GM23338 (cell line): ENCODE measurements around the gene HOATZ. TPM values are rescaled to one million over a fixed set of nuclear protein-coding genes. Genes with fewer than 3 reads are reported as not detected.

Experiments used
- ATAC-seq: fragments of 200-7000 bp; cut with Tn5 transposase; 3 replicates; pipeline ENCODE4 v1.9.1; 2020
- DNase-seq: peaks from one replicate; pipeline ENCODE4 v3.0.0-alpha.2; 2015; ENCODE audit warnings: low spot score
- H2AFZ ChIP-seq: fragments of 200-600 bp; sonication (generic); 2 replicates; pipeline ENCODE4 v1.8.0; 2016; ENCODE audit warnings: antibody characterized with exemption, mild to moderate bottlenecking, moderate library complexity
- H3F3A ChIP-seq: fragments of 200-600 bp; sonication (generic); replicated peaks from 2 replicates; pipeline ENCODE4 v1.8.0; 2017; ENCODE audit warnings: antibody characterized with exemption, mixed run types, low read depth
- H3K27ac ChIP-seq: fragments of 200-600 bp; sonication (generic); 2 replicates; pipeline ENCODE4 v1.6.1; 2016; ENCODE audit warnings: low read depth
- H3K27me3 ChIP-seq: fragments of 200-600 bp; sonication (generic); 2 replicates; pipeline ENCODE4 v1.8.0; 2016; ENCODE audit warnings: mild to moderate bottlenecking, mixed run types, moderate library complexity; ENCODE audit not compliant: insufficient read depth
- H3K36me3 ChIP-seq: fragments of 200-600 bp; sonication (generic); 2 replicates; pipeline ENCODE4 v1.8.0; 2016; ENCODE audit warnings: mild to moderate bottlenecking; ENCODE audit not compliant: insufficient read depth
- H3K4me1 ChIP-seq: fragments of 200-600 bp; sonication (generic); 2 replicates; pipeline ENCODE4 v1.8.0; 2016; ENCODE audit warnings: mild to moderate bottlenecking, moderate library complexity; ENCODE audit not compliant: insufficient read depth
- H3K4me2 ChIP-seq: fragments of 200-600 bp; sonication (generic); 2 replicates; pipeline ENCODE4 v1.7.1; 2017; ENCODE audit warnings: mixed run types
- H3K4me3 ChIP-seq: fragments of 200-600 bp; sonication (generic); 2 replicates; pipeline ENCODE4 v1.6.1; 2016; ENCODE audit warnings: mixed run types
- H3K79me2 ChIP-seq: fragments of 200-600 bp; sonication (generic); replicated peaks from 2 replicates; pipeline ENCODE4 v1.8.0; 2017; ENCODE audit warnings: mild to moderate bottlenecking; ENCODE audit not compliant: insufficient read depth
- H3K9me2 ChIP-seq: fragments of 200-600 bp; sonication (generic); 2 replicates; pipeline ENCODE4 v1.8.0; 2017; ENCODE audit not compliant: insufficient read depth
- H4K20me1 ChIP-seq: fragments of 200-600 bp; sonication (generic); replicated peaks from 2 replicates; pipeline ENCODE4 v1.8.0; 2017; ENCODE audit warnings: mild to moderate bottlenecking; ENCODE audit not compliant: insufficient read depth
- H3K27ac Mint-ChIP-seq: 2 replicates; pipeline ENCODE4 v1.8.0; 2020; ENCODE audit warnings: inconsistent platforms, mild to moderate bottlenecking, moderate library complexity, mixed read lengths
- H3K27me3 Mint-ChIP-seq: 3 replicates; pipeline ENCODE4 v1.8.0; 2022; ENCODE audit warnings: low read depth, mild to moderate bottlenecking, moderate library complexity, mixed read lengths, inconsistent platforms; ENCODE audit not compliant: insufficient read depth, poor library complexity
- H3K36me3 Mint-ChIP-seq: 3 replicates; pipeline ENCODE4 v1.8.0; 2021; ENCODE audit warnings: low read depth, mild to moderate bottlenecking, inconsistent platforms, moderate library complexity, mixed read lengths
- H3K4me1 Mint-ChIP-seq: 3 replicates; pipeline ENCODE4 v1.8.0; 2020; ENCODE audit warnings: mild to moderate bottlenecking, inconsistent platforms, mixed read lengths
- H3K4me3 Mint-ChIP-seq: 3 replicates; pipeline ENCODE4 v1.8.0; 2021; ENCODE audit warnings: moderate library complexity, mild to moderate bottlenecking, inconsistent platforms, mixed read lengths
- H3K9me3 Mint-ChIP-seq: 3 replicates; pipeline ENCODE4 v1.8.0; 2020; ENCODE audit warnings: moderate library complexity, mild to moderate bottlenecking, inconsistent platforms, mixed read lengths
- CREB1 ChIP-seq: fragments of 250-450 bp; sonication (Bioruptor Pico); IDR thresholded peaks from 2 replicates; pipeline ENCODE4 v1.5.0; 2020; ENCODE audit warnings: low read depth, mild to moderate bottlenecking, moderate library complexity
- CTCF ChIP-seq, 2 experiments: fragments of 200-600 bp in 1 of 2; sonication (generic) in 1 of 2; conservative IDR thresholded peaks; 2 replicates each; pipeline versions ENCODE4 v1.5.1 to v1.6.1; 2016 to 2017; ENCODE audit warnings: antibody characterized with exemption in 2 of 2, low read depth in 2 of 2, mild to moderate bottlenecking in 2 of 2, moderate library complexity in 1 of 2
- ETS1 ChIP-seq: IDR thresholded peaks from 2 replicates; pipeline ENCODE4 v1.6.1; 2016; ENCODE audit warnings: antibody characterized with exemption
- EZH2 ChIP-seq: fragments of 200-600 bp; sonication (generic); IDR thresholded peaks from one replicate; pipeline ENCODE4 v1.8.0; 2017; ENCODE audit warnings: antibody characterized with exemption, mild to moderate bottlenecking, low read depth; ENCODE audit not compliant: unreplicated experiment
- JUNB ChIP-seq: IDR thresholded peaks from one replicate; pipeline ENCODE4 v1.6.1; 2016; ENCODE audit warnings: antibody characterized with exemption; ENCODE audit not compliant: unreplicated experiment
- NANOG ChIP-seq: IDR thresholded peaks from 2 replicates; pipeline ENCODE4 v1.6.1; 2016; ENCODE audit warnings: antibody characterized with exemption, borderline replicate concordance
- POLR2AphosphoS5 ChIP-seq: IDR thresholded peaks from 2 replicates; pipeline ENCODE4 v1.6.1; 2016; ENCODE audit warnings: antibody characterized with exemption, low read depth
- REST ChIP-seq: IDR thresholded peaks from one replicate; pipeline ENCODE4 v1.6.1; 2018; ENCODE audit warnings: antibody characterized with exemption; ENCODE audit not compliant: unreplicated experiment
- STAT1 ChIP-seq: IDR thresholded peaks from one replicate; pipeline ENCODE4 v1.6.1; 2016; ENCODE audit warnings: antibody characterized with exemption; ENCODE audit not compliant: unreplicated experiment
- ZNF114 ChIP-seq: fragments of 250-450 bp; sonication (Bioruptor Pico); IDR thresholded peaks from 2 replicates; pipeline ENCODE4 v1.5.0; 2020; ENCODE audit warnings: mild to moderate bottlenecking, moderate library complexity
- ZNF331 ChIP-seq: fragments of 250-450 bp; sonication (Bioruptor Pico); IDR thresholded peaks from 2 replicates; pipeline ENCODE4 v1.5.0; 2020; ENCODE audit warnings: low read depth, mild to moderate bottlenecking, moderate library complexity
- polyA plus RNA-seq: library from polyadenylated mRNA; unstranded; fragments of >200 nt; fragmentation: Nextera tagmentation; extraction: Ambion mirVana; gene quantifications from 2 replicates; pipeline ENCODE4 v1.2.1, GENCODE V29; 2016
- total RNA-seq: library from RNA; depleted of rRNA; stranded (reverse); fragments of >200 nt; shearing (Covaris generic); gene quantifications from 2 replicates; pipeline ENCODE4 v1.2.3, GENCODE V29; 2014

The HOATZ gene
- total and polyA plus RNA-seq, 2 experiments from 2014 or later: not detected

- H3K27ac Mint-ChIP-seq: no peak overlapping the region
- no peaks in the 10 kb centered on the region for H3K36me3 ChIP-seq
- H4K20me1 ChIP-seq: no peaks in the 10 kb centered on the region
- H3K4me1 ChIP-seq: peaks cover 6% of the 10 kb centered on the region; the same call in 1 of the 2 replicates
- no peaks in the 10 kb centered on the region for H3K9me3 Mint-ChIP-seq
- H3K4me3 ChIP-seq: no peak overlapping the region
- H3F3A ChIP-seq: no peaks in the 10 kb centered on the region
- no peaks in the 10 kb centered on the region for H3K9me2 ChIP-seq
- H3K79me2 ChIP-seq: no peaks in the 10 kb centered on the region
- H3K4me3 Mint-ChIP-seq: no peak overlapping the region
- no peak overlapping the region for H3K27ac ChIP-seq
- peaks cover 8% of the 10 kb centered on the region; the same call in 2 of the 3 replicates for H3K4me1 Mint-ChIP-seq
- DNase-seq (no peak), ATAC-seq (no peak)
- H2AFZ ChIP-seq: no peak overlapping the region
- H3K27me3 ChIP-seq: no peaks in the 10 kb centered on the region
- TF ChIP-seq ZNF331 (CRISPR knock-in tag) (no peak), JUNB (no peak), CREB1 (no peak), EZH2 (no peak), CTCF (conservative IDR thresholded peaks at IDR 0.05; ENCODE audit: low read depth in 2 of 2) (no peak), REST (no peak), ZNF114 (no peak)
- H3K27me3 Mint-ChIP-seq: no peaks in the 10 kb centered on the region
- H3K36me3 Mint-ChIP-seq: no peaks in the 10 kb centered on the region
- H3K4me2 ChIP-seq: no peak overlapping the region
Observed at GRCh38 chr11:111575740-111576139, 61.2 kb downstream of the HOATZ start.

- Histone ChIP-seq H3K27me3 (no peaks in the 10 kb centered on the region), H3K27ac (no peak overlapping the region), H2AFZ (no peak overlapping the region), H3K9me2 (no peaks in the 10 kb centered on the region), H3K4me3 (no peak overlapping the region), H3K4me2 (no peak overlapping the region), H4K20me1 (no peaks in the 10 kb centered on the region), H3K4me1 (peaks cover 6% of the 10 kb centered on the region; the same call in 1 of the 2 replicates), H3K79me2 (no peaks in the 10 kb centered on the region), H3K36me3 (no peaks in the 10 kb centered on the region), H3F3A (no peaks in the 10 kb centered on the region)
- no peaks in the 10 kb centered on the region for H3K27me3 Mint-ChIP-seq
- H3K27ac Mint-ChIP-seq: no peak overlapping the region
- no peak overlapping the region for H3K4me3 Mint-ChIP-seq
- peaks cover 11% of the 10 kb centered on the region; the same call in 2 of the 3 replicates for H3K4me1 Mint-ChIP-seq
- no peak for ATAC-seq
- DNase-seq: no peak
- no peaks in the 10 kb centered on the region for H3K36me3 Mint-ChIP-seq
- H3K9me3 Mint-ChIP-seq: no peaks in the 10 kb centered on the region
- TF ChIP-seq EZH2 (no peak), POLR2AphosphoS5 (no peak), ZNF114 (no peak), CTCF (conservative IDR thresholded peaks at IDR 0.05; ENCODE audit: low read depth in 2 of 2) (no peak), REST (no peak), CREB1 (no peak), ZNF331 (CRISPR knock-in tag) (no peak), JUNB (no peak), ETS1 (no peak), NANOG (no peak), STAT1 (no peak)
Observed at GRCh38 chr11:111577821-111578220, 63.2 kb downstream of the HOATZ start.
